NB4 (cell line): ENCODE measurements around the gene SDHAF1.

Source experiments
- CTCF ChIP-seq: IDR thresholded peaks from one replicate; pipeline ENCODE4 v1.5.1; 2012; ENCODE audit warnings: low read depth, low read length
- MAX ChIP-seq: IDR thresholded peaks from 2 replicates; pipeline ENCODE4 v1.6.1; 2011; ENCODE audit warnings: low read depth, low read length
- POLR2A ChIP-seq: IDR thresholded peaks from 2 replicates; pipeline ENCODE4 v1.6.1; 2011; ENCODE audit warnings: mild to moderate bottlenecking; ENCODE audit not compliant: insufficient read length; ENCODE audit errors: extremely low read depth

- TF ChIP-seq CTCF, result no peak
- 0 out of 2 replicates have a peak, but pooled peaks have one; percentile 50 for TF ChIP-seq MAX
- no peak for TF ChIP-seq POLR2A
These were observed 31.5 kb upstream of the SDHAF1 start for GRCh38 chr19:35963514-35963913.
